GM23338 (cell line): ENCODE measurements around the gene TENM4. TPM values are rescaled to one million over a fixed set of nuclear protein-coding genes. Genes with fewer than 3 reads are reported as not detected.

ENCODE experiments used
- ATAC-seq: fragments of 200-7000 bp; cut with Tn5 transposase; 3 replicates; pipeline ENCODE4 v1.9.1; 2020
- DNase-seq: peaks from one replicate; pipeline ENCODE4 v3.0.0-alpha.2; 2015; ENCODE audit warnings: low spot score
- H2AFZ ChIP-seq: fragments of 200-600 bp; sonication (generic); 2 replicates; pipeline ENCODE4 v1.8.0; 2016; ENCODE audit warnings: antibody characterized with exemption, mild to moderate bottlenecking, moderate library complexity
- H3F3A ChIP-seq: fragments of 200-600 bp; sonication (generic); replicated peaks from 2 replicates; pipeline ENCODE4 v1.8.0; 2017; ENCODE audit warnings: antibody characterized with exemption, mixed run types, low read depth
- H3K27ac ChIP-seq: fragments of 200-600 bp; sonication (generic); 2 replicates; pipeline ENCODE4 v1.6.1; 2016; ENCODE audit warnings: low read depth
- H3K27me3 ChIP-seq: fragments of 200-600 bp; sonication (generic); 2 replicates; pipeline ENCODE4 v1.8.0; 2016; ENCODE audit warnings: mild to moderate bottlenecking, mixed run types, moderate library complexity; ENCODE audit not compliant: insufficient read depth
- H3K36me3 ChIP-seq: fragments of 200-600 bp; sonication (generic); 2 replicates; pipeline ENCODE4 v1.8.0; 2016; ENCODE audit warnings: mild to moderate bottlenecking; ENCODE audit not compliant: insufficient read depth
- H3K4me1 ChIP-seq: fragments of 200-600 bp; sonication (generic); 2 replicates; pipeline ENCODE4 v1.8.0; 2016; ENCODE audit warnings: mild to moderate bottlenecking, moderate library complexity; ENCODE audit not compliant: insufficient read depth
- H3K4me2 ChIP-seq: fragments of 200-600 bp; sonication (generic); 2 replicates; pipeline ENCODE4 v1.7.1; 2017; ENCODE audit warnings: mixed run types
- H3K4me3 ChIP-seq: fragments of 200-600 bp; sonication (generic); 2 replicates; pipeline ENCODE4 v1.6.1; 2016; ENCODE audit warnings: mixed run types
- H3K79me2 ChIP-seq: fragments of 200-600 bp; sonication (generic); replicated peaks from 2 replicates; pipeline ENCODE4 v1.8.0; 2017; ENCODE audit warnings: mild to moderate bottlenecking; ENCODE audit not compliant: insufficient read depth
- H3K9me2 ChIP-seq: fragments of 200-600 bp; sonication (generic); 2 replicates; pipeline ENCODE4 v1.8.0; 2017; ENCODE audit not compliant: insufficient read depth
- H4K20me1 ChIP-seq: fragments of 200-600 bp; sonication (generic); replicated peaks from 2 replicates; pipeline ENCODE4 v1.8.0; 2017; ENCODE audit warnings: mild to moderate bottlenecking; ENCODE audit not compliant: insufficient read depth
- H3K27ac Mint-ChIP-seq: 2 replicates; pipeline ENCODE4 v1.8.0; 2020; ENCODE audit warnings: inconsistent platforms, mild to moderate bottlenecking, moderate library complexity, mixed read lengths
- H3K27me3 Mint-ChIP-seq: 3 replicates; pipeline ENCODE4 v1.8.0; 2022; ENCODE audit warnings: low read depth, mild to moderate bottlenecking, moderate library complexity, mixed read lengths, inconsistent platforms; ENCODE audit not compliant: insufficient read depth, poor library complexity
- H3K36me3 Mint-ChIP-seq: 3 replicates; pipeline ENCODE4 v1.8.0; 2021; ENCODE audit warnings: low read depth, mild to moderate bottlenecking, inconsistent platforms, moderate library complexity, mixed read lengths
- H3K4me1 Mint-ChIP-seq: 3 replicates; pipeline ENCODE4 v1.8.0; 2020; ENCODE audit warnings: mild to moderate bottlenecking, inconsistent platforms, mixed read lengths
- H3K4me3 Mint-ChIP-seq: 3 replicates; pipeline ENCODE4 v1.8.0; 2021; ENCODE audit warnings: moderate library complexity, mild to moderate bottlenecking, inconsistent platforms, mixed read lengths
- H3K9me3 Mint-ChIP-seq: 3 replicates; pipeline ENCODE4 v1.8.0; 2020; ENCODE audit warnings: moderate library complexity, mild to moderate bottlenecking, inconsistent platforms, mixed read lengths
- CREB1 ChIP-seq: fragments of 250-450 bp; sonication (Bioruptor Pico); IDR thresholded peaks from 2 replicates; pipeline ENCODE4 v1.5.0; 2020; ENCODE audit warnings: low read depth, mild to moderate bottlenecking, moderate library complexity
- EZH2phosphoT487 ChIP-seq: fragments of 200-600 bp; sonication (generic); IDR thresholded peaks from one replicate; pipeline ENCODE4 v1.8.1; 2018; ENCODE audit warnings: antibody characterized with exemption; ENCODE audit not compliant: unreplicated experiment
- POLR2AphosphoS5 ChIP-seq: IDR thresholded peaks from 2 replicates; pipeline ENCODE4 v1.6.1; 2016; ENCODE audit warnings: antibody characterized with exemption, low read depth
- STAT1 ChIP-seq: IDR thresholded peaks from one replicate; pipeline ENCODE4 v1.6.1; 2016; ENCODE audit warnings: antibody characterized with exemption; ENCODE audit not compliant: unreplicated experiment
- ZNF114 ChIP-seq: fragments of 250-450 bp; sonication (Bioruptor Pico); IDR thresholded peaks from 2 replicates; pipeline ENCODE4 v1.5.0; 2020; ENCODE audit warnings: mild to moderate bottlenecking, moderate library complexity
- ZNF331 ChIP-seq: fragments of 250-450 bp; sonication (Bioruptor Pico); IDR thresholded peaks from 2 replicates; pipeline ENCODE4 v1.5.0; 2020; ENCODE audit warnings: low read depth, mild to moderate bottlenecking, moderate library complexity
- polyA plus RNA-seq: library from polyadenylated mRNA; unstranded; fragments of >200 nt; fragmentation: Nextera tagmentation; extraction: Ambion mirVana; gene quantifications from 2 replicates; pipeline ENCODE4 v1.2.1, GENCODE V29; 2016
- total RNA-seq: library from RNA; depleted of rRNA; stranded (reverse); fragments of >200 nt; shearing (Covaris generic); gene quantifications from 2 replicates; pipeline ENCODE4 v1.2.3, GENCODE V29; 2014
- TF ChIP-seq, protein P1 (sequence below): fragments of 250-450 bp; sonication (Bioruptor Pico); IDR thresholded peaks from 2 replicates; pipeline ENCODE4 v1.5.0; 2020; ENCODE audit warnings: mild to moderate bottlenecking, moderate library complexity
- TF ChIP-seq, protein P2 (sequence below): IDR thresholded peaks from one replicate; pipeline ENCODE4 v1.6.1; 2018; ENCODE audit warnings: antibody characterized with exemption; ENCODE audit not compliant: unreplicated experiment

Gene TENM4
- total and polyA plus RNA-seq, 2 experiments from 2014 or later, result 7.3 TPM

DNA sequence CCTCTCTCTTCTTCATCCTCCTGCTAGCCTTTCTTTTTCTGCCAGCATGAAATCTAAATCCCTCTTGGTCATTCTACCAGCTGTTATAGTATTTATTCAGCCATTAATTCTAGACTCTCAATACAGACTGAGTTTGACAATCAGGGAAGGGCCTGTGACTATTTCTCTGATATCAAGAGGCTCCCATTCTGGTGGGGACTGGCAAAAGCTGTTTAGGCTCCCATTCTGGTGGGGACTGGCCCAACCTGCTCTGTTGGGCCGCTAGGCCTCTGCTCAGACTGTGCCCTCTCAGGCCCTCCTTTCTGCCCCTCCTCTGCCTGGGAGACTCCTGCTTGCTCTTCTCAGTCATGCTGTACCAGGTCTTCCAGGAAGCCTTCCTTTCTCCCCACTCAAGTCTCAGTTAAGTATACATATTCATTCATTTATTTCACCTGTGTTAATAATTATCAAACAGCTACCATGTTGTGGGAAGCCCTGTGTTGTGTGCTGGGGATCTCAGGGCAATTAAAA lies 542.5 kb downstream of the TENM4 start:
- no peak for DNase-seq
- no peak overlapping the region for H3K27ac ChIP-seq
- H3K4me2 ChIP-seq, result no peak overlapping the region
- H3K27me3 ChIP-seq, result no peaks in the 10 kb centered on the region
- no peak overlapping the region for H3K4me3 ChIP-seq
- H3F3A ChIP-seq, result no peaks in the 10 kb centered on the region
- no peaks in the 10 kb centered on the region for H3K4me1 ChIP-seq
- no peak overlapping the region for H3K4me3 Mint-ChIP-seq
- ATAC-seq, result no peak
- no peaks in the 10 kb centered on the region for H3K36me3 Mint-ChIP-seq
- no peaks in the 10 kb centered on the region for H3K79me2 ChIP-seq
- no peaks in the 10 kb centered on the region; the same call in 2 of the 3 replicates for H3K9me3 Mint-ChIP-seq
- H3K9me2 ChIP-seq, result no peaks in the 10 kb centered on the region
- H4K20me1 ChIP-seq, result no peaks in the 10 kb centered on the region
- H3K4me1 Mint-ChIP-seq, result peaks cover 8% of the 10 kb centered on the region
- no peak overlapping the region for H3K27ac Mint-ChIP-seq
- TF ChIP-seq, protein P1, sequence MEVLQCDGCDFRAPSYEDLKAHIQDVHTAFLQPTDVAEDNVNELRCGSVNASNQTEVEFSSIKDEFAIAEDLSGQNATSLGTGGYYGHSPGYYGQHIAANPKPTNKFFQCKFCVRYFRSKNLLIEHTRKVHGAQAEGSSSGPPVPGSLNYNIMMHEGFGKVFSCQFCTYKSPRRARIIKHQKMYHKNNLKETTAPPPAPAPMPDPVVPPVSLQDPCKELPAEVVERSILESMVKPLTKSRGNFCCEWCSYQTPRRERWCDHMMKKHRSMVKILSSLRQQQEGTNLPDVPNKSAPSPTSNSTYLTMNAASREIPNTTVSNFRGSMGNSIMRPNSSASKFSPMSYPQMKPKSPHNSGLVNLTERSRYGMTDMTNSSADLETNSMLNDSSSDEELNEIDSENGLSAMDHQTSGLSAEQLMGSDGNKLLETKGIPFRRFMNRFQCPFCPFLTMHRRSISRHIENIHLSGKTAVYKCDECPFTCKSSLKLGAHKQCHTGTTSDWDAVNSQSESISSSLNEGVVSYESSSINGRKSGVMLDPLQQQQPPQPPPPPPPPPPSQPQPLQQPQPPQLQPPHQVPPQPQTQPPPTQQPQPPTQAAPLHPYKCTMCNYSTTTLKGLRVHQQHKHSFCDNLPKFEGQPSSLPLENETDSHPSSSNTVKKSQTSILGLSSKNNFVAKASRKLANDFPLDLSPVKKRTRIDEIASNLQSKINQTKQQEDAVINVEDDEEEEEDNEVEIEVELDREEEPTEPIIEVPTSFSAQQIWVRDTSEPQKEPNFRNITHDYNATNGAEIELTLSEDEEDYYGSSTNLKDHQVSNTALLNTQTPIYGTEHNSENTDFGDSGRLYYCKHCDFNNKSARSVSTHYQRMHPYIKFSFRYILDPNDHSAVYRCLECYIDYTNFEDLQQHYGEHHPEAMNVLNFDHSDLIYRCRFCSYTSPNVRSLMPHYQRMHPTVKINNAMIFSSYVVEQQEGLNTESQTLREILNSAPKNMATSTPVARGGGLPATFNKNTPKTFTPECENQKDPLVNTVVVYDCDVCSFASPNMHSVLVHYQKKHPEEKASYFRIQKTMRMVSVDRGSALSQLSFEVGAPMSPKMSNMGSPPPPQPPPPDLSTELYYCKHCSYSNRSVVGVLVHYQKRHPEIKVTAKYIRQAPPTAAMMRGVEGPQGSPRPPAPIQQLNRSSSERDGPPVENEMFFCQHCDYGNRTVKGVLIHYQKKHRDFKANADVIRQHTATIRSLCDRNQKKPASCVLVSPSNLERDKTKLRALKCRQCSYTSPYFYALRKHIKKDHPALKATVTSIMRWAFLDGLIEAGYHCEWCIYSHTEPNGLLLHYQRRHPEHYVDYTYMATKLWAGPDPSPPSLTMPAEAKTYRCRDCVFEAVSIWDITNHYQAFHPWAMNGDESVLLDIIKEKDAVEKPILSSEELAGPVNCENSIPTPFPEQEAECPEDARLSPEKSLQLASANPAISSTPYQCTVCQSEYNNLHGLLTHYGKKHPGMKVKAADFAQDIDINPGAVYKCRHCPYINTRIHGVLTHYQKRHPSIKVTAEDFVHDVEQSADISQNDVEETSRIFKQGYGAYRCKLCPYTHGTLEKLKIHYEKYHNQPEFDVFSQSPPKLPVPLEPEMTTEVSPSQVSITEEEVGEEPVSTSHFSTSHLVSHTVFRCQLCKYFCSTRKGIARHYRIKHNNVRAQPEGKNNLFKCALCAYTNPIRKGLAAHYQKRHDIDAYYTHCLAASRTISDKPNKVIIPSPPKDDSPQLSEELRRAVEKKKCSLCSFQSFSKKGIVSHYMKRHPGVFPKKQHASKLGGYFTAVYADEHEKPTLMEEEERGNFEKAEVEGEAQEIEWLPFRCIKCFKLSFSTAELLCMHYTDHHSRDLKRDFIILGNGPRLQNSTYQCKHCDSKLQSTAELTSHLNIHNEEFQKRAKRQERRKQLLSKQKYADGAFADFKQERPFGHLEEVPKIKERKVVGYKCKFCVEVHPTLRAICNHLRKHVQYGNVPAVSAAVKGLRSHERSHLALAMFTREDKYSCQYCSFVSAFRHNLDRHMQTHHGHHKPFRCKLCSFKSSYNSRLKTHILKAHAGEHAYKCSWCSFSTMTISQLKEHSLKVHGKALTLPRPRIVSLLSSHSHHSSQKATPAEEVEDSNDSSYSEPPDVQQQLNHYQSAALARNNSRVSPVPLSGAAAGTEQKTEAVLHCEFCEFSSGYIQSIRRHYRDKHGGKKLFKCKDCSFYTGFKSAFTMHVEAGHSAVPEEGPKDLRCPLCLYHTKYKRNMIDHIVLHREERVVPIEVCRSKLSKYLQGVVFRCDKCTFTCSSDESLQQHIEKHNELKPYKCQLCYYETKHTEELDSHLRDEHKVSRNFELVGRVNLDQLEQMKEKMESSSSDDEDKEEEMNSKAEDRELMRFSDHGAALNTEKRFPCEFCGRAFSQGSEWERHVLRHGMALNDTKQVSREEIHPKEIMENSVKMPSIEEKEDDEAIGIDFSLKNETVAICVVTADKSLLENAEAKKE (CRISPR knock-in tag), result no peak
- TF ChIP-seq EZH2phosphoT487 (no peak), POLR2AphosphoS5 (no peak), STAT1 (no peak), ZNF331 (CRISPR knock-in tag) (no peak), ZNF114 (no peak), CREB1 (CRISPR knock-in tag) (no peak)
- TF ChIP-seq, protein P2, sequence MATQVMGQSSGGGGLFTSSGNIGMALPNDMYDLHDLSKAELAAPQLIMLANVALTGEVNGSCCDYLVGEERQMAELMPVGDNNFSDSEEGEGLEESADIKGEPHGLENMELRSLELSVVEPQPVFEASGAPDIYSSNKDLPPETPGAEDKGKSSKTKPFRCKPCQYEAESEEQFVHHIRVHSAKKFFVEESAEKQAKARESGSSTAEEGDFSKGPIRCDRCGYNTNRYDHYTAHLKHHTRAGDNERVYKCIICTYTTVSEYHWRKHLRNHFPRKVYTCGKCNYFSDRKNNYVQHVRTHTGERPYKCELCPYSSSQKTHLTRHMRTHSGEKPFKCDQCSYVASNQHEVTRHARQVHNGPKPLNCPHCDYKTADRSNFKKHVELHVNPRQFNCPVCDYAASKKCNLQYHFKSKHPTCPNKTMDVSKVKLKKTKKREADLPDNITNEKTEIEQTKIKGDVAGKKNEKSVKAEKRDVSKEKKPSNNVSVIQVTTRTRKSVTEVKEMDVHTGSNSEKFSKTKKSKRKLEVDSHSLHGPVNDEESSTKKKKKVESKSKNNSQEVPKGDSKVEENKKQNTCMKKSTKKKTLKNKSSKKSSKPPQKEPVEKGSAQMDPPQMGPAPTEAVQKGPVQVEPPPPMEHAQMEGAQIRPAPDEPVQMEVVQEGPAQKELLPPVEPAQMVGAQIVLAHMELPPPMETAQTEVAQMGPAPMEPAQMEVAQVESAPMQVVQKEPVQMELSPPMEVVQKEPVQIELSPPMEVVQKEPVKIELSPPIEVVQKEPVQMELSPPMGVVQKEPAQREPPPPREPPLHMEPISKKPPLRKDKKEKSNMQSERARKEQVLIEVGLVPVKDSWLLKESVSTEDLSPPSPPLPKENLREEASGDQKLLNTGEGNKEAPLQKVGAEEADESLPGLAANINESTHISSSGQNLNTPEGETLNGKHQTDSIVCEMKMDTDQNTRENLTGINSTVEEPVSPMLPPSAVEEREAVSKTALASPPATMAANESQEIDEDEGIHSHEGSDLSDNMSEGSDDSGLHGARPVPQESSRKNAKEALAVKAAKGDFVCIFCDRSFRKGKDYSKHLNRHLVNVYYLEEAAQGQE, result no peak
- no peak overlapping the region for H2AFZ ChIP-seq
- H3K36me3 ChIP-seq, result no peaks in the 10 kb centered on the region
- H3K27me3 Mint-ChIP-seq, result peaks cover 12% of the 10 kb centered on the region
